Activated CD4-positive, CD25-positive, alpha-beta regulatory T cell treated with anti-CD3 and anti-CD28 coated beads, Interleukin-2, amount 50 U/mL, for 16 hours (primary cell): ENCODE results near the gene POLR2B.
"Not testable (repeated sequence)": the region's sequence is repeated elsewhere in the genome, so short reads cannot be mapped to it uniquely, and the experiment has no call there.

Source experiments
- DNase-seq: peaks from one replicate; pipeline ENCODE4 v3.0.0-alpha.2; 2020; ENCODE audit warnings: low read depth, low spot score

The POLR2B gene

GRCh38 chr4:57053508-57053907, 74.8 kb downstream of the POLR2B start:
- no peak for DNase-seq

GRCh38 chr4:57055886-57056285, 77.2 kb downstream of the POLR2B start:
- no peak for DNase-seq

GRCh38 chr4:57059890-57060716, 81.4 kb downstream of the POLR2B start:
- DNase-seq, result no peak

- DNase-seq, result not testable (repeated sequence)
These were observed 82.0 kb downstream of the POLR2B start for GRCh38 chr4:57060717-57061067.

- no peak for DNase-seq
These were observed 82.7 kb downstream of the POLR2B start for GRCh38 chr4:57061395-57061794.

- DNase-seq, result no peak
These were observed 84.8 kb downstream of the POLR2B start for GRCh38 chr4:57063518-57063917.

- DNase-seq, result no peak
These were observed 85.4 kb downstream of the POLR2B start for GRCh38 chr4:57064120-57064519.

- no peak for DNase-seq
These were observed 86.4 kb downstream of the POLR2B start for GRCh38 chr4:57064811-57065711.

- no peak for DNase-seq
These were observed 87.2 kb downstream of the POLR2B start for GRCh38 chr4:57065730-57066482.

- DNase-seq, result no peak
These were observed 89.7 kb downstream of the POLR2B start for GRCh38 chr4:57068237-57068981.

- no peak for DNase-seq
These were observed 91.8 kb downstream of the POLR2B start for GRCh38 chr4:57070461-57070860.

GRCh38 chr4:57071326-57071725, 92.6 kb downstream of the POLR2B start:
- no peak for DNase-seq

GRCh38 chr4:57073559-57073958, 94.9 kb downstream of the POLR2B start:
- no peak for DNase-seq

GRCh38 chr4:57074744-57075143, 96.0 kb downstream of the POLR2B start:
- DNase-seq, result no peak

GRCh38 chr4:57075367-57075766, 96.7 kb downstream of the POLR2B start:
- no peak for DNase-seq

- no peak for DNase-seq
These were observed 98.0 kb downstream of the POLR2B start for GRCh38 chr4:57076646-57077045.

- DNase-seq, result no peak
These were observed 99.1 kb downstream of the POLR2B start for GRCh38 chr4:57077550-57078343.

GRCh38 chr4:57078685-57079521, 100.2 kb downstream of the POLR2B start:
- no peak for DNase-seq
